OCI-LY1 (cell line): ENCODE data around the gene RRH.

Experiments used
- H2AFZ ChIP-seq: fragments of 200-600 bp; sonication (generic), shearing (Covaris generic); 2 replicates; pipeline ENCODE4 v1.6.0; 2014; ENCODE audit warnings: antibody characterized with exemption, mild to moderate bottlenecking, low read length
- H3F3A ChIP-seq: fragments of 200-600 bp; sonication (generic), shearing (Covaris generic); 2 replicates; pipeline ENCODE4 v1.6.0; 2014; ENCODE audit warnings: mild to moderate bottlenecking, antibody characterized with exemption, low read length, moderate library complexity; ENCODE audit not compliant: insufficient read depth
- H3K27ac ChIP-seq: fragments of 200-600 bp; sonication (generic); 2 replicates; pipeline ENCODE4 v1.5.1; 2014; ENCODE audit warnings: low read length, mixed run types, mild to moderate bottlenecking, low read depth; ENCODE audit not compliant: poor library complexity, severe bottlenecking
- H3K27me3 ChIP-seq: fragments of 200-600 bp; sonication (generic); 2 replicates; pipeline ENCODE4 v1.6.0; 2014; ENCODE audit warnings: antibody characterized with exemption, mild to moderate bottlenecking, low read length, moderate library complexity; ENCODE audit not compliant: insufficient read depth
- H3K36me3 ChIP-seq: fragments of 200-600 bp; sonication (generic); 2 replicates; pipeline ENCODE4 v1.6.1; 2014; ENCODE audit warnings: mild to moderate bottlenecking, antibody characterized with exemption, low read length, moderate library complexity, mixed read lengths; ENCODE audit not compliant: insufficient read depth
- H3K4me1 ChIP-seq: fragments of 200-600 bp; sonication (generic); 2 replicates; pipeline ENCODE4 v1.5.1; 2014; ENCODE audit warnings: mild to moderate bottlenecking, low read length, moderate library complexity; ENCODE audit not compliant: insufficient read depth, severe bottlenecking
- H3K4me2 ChIP-seq: fragments of 200-600 bp; sonication (generic), shearing (Covaris generic); 2 replicates; pipeline ENCODE4 v1.6.1; 2014; ENCODE audit warnings: low read length
- H3K4me3 ChIP-seq: fragments of 200-600 bp; sonication (generic); 2 replicates; pipeline ENCODE4 v1.5.1; 2014; ENCODE audit warnings: low read length, low read depth, mild to moderate bottlenecking, mixed read lengths; ENCODE audit not compliant: poor library complexity, severe bottlenecking
- H3K79me2 ChIP-seq: fragments of 200-600 bp; shearing (Covaris generic); 2 replicates; pipeline ENCODE4 v1.6.1; 2016; ENCODE audit warnings: mixed run types, low read length, mixed read lengths; ENCODE audit not compliant: insufficient read depth
- H3K9ac ChIP-seq: fragments of 200-600 bp; sonication (generic), shearing (Covaris generic); 2 replicates; pipeline ENCODE4 v1.6.1; 2014; ENCODE audit warnings: mild to moderate bottlenecking, low read length, mixed read lengths
- H3K9me2 ChIP-seq: fragments of 200-600 bp; sonication (generic), shearing (Covaris generic); 2 replicates; pipeline ENCODE4 v1.6.1; 2014; ENCODE audit warnings: low read depth, mild to moderate bottlenecking, low read length, mixed read lengths
- H3K9me3 ChIP-seq: fragments of 200-600 bp; shearing (Covaris generic); 2 replicates; pipeline ENCODE4 v1.6.1; 2014; ENCODE audit warnings: low read length, mixed read lengths
- H4K20me1 ChIP-seq: fragments of 200-600 bp; sonication (generic), shearing (Covaris generic); 2 replicates; pipeline ENCODE4 v1.6.0; 2016; ENCODE audit warnings: mild to moderate bottlenecking, low read length; ENCODE audit not compliant: insufficient read depth
- CTCF ChIP-seq: fragments of 200-600 bp; sonication (generic), shearing (Covaris generic); IDR thresholded peaks from 2 replicates; pipeline ENCODE4 v1.5.1; 2017; ENCODE audit warnings: mild to moderate bottlenecking, antibody characterized with exemption, low read length, moderate library complexity, mixed read lengths
- EZH2 ChIP-seq: fragments of 200-600 bp; sonication (generic), shearing (Covaris generic); IDR thresholded peaks from 2 replicates; pipeline ENCODE4 v1.8.0; 2017; ENCODE audit warnings: borderline replicate concordance, mixed run types, mild to moderate bottlenecking, antibody characterized with exemption, low read length, moderate library complexity, mixed read lengths

The RRH gene

DNA sequence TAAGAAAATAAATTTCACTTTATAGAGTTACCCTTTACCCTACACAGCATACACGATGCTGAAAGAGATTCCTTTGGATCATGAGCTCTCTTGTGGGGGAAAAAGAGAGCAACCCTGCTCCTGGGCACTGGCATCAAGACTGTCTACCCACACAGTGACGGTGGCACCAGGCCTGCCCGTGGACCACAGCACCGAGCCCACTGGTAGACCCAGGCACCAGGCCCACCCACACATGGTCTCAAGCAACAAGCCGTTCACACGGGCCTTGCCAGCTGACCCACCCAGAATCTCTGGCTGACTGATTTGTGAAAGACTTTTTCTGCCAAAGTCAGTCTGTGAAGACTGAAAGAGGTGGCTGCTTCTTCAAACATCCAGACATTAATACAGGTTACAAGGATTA lies 32.7 kb upstream of the RRH start:
- Histone ChIP-seq H3K4me2 (no peak overlapping the region), H3K36me3 (no peaks in the 10 kb centered on the region), H3K9me2 (no peaks in the 10 kb centered on the region), H3K27ac (no peak overlapping the region), H3K9me3 (peaks cover 2% of the 10 kb centered on the region; the same call in 1 of the 2 replicates), H3K4me1 (no peaks in the 10 kb centered on the region), H3F3A (no peaks in the 10 kb centered on the region), H4K20me1 (no peaks in the 10 kb centered on the region), H3K79me2 (no peaks in the 10 kb centered on the region), H3K4me3 (no peak overlapping the region), H2AFZ (no peak overlapping the region), H3K9ac (no peak overlapping the region), H3K27me3 (no peaks in the 10 kb centered on the region)
- TF ChIP-seq EZH2 (no peak), CTCF (no peak)

DNA sequence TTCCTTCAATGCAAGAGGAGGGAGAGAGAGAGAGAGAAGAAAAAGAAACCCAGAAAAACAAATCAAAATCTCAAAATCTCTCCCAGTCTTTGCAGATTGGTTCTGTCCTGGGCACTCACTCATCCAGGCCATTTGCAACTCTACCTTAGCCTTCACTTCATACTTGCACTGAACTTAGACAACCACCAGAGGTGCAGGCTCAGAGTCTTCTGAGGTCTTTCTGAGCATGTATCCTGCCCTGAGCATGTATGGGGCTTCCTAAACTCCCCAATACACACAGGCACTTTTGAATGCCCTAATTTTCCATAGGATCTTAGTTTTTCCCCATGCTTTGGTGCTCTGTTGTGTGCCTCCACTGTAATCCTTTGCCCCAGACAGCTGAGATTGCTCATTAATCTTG lies 28.9 kb upstream of the RRH start:
- Histone ChIP-seq H4K20me1 (no peaks in the 10 kb centered on the region), H3K27me3 (no peaks in the 10 kb centered on the region), H3F3A (no peaks in the 10 kb centered on the region), H2AFZ (no peak overlapping the region), H3K4me3 (no peak overlapping the region), H3K9me3 (peaks cover 2% of the 10 kb centered on the region; the same call in 1 of the 2 replicates), H3K27ac (no peak overlapping the region), H3K9ac (no peak overlapping the region), H3K36me3 (no peaks in the 10 kb centered on the region), H3K4me1 (no peaks in the 10 kb centered on the region), H3K9me2 (no peaks in the 10 kb centered on the region), H3K79me2 (no peaks in the 10 kb centered on the region), H3K4me2 (no peak overlapping the region)
- TF ChIP-seq EZH2 = no peak
- TF ChIP-seq CTCF = no peak

GRCh38 chr4:109801099-109801789 lies 26.5 kb upstream of the RRH start:
- Histone ChIP-seq H3K79me2 (no peaks in the 10 kb centered on the region), H3K36me3 (no peaks in the 10 kb centered on the region), H3K27ac (no peak overlapping the region), H4K20me1 (no peaks in the 10 kb centered on the region), H2AFZ (no peak overlapping the region), H3F3A (no peaks in the 10 kb centered on the region), H3K9me2 (no peaks in the 10 kb centered on the region), H3K9ac (no peak overlapping the region), H3K4me2 (no peak overlapping the region), H3K27me3 (no peaks in the 10 kb centered on the region), H3K4me1 (no peaks in the 10 kb centered on the region), H3K4me3 (no peak overlapping the region), H3K9me3 (no peaks in the 10 kb centered on the region; the same call in 1 of the 2 replicates)
- TF ChIP-seq EZH2 (no peak), CTCF (no peak)
